NCI-H1694 treated with DMSO at 0.1 percent for 48 hours (cell line): ENCODE data around the gene FILIP1.
"Not testable (repeated sequence)": the region's sequence is repeated elsewhere in the genome, so short reads cannot be mapped to it uniquely, and the experiment has no call there.

Experiments
- DNase-seq: peaks from one replicate; lab custom pipeline; 2025; lab: John Stamatoyannopoulos, UW

FILIP1 gene

DNA sequence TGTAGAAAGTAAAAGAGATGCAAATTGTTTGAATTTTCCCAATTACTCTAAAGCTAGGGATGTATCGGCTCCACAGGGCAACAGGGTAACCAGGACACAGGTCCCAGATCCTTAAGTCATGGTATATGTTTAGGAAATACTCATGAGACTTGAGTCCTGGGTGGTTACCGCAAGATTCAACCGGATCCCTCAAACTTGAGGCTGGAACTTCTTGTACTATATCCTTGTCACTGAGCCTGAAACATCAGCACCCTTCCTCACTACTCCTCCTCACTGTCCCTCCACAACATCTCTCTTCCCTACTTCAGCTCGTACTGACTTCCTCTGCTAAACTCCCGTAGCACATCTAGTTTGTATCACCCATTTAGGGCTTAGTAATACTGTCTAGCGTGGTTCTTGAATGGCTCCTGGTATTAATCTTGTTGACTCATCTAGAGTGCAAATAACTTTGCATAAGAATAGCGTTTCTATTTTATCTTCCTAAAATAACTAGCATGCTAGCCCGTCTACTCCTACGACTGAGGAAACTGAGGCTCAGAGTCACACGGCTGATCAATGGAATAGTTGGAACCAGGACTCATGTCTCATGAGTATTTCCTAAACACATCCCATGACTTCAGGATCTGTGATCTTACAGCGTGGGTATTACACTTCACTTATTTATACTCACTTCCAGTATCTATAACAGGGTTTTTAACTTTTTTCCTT lies 72.1 kb downstream of the FILIP1 start:
- DNase-seq: no peak

DNA sequence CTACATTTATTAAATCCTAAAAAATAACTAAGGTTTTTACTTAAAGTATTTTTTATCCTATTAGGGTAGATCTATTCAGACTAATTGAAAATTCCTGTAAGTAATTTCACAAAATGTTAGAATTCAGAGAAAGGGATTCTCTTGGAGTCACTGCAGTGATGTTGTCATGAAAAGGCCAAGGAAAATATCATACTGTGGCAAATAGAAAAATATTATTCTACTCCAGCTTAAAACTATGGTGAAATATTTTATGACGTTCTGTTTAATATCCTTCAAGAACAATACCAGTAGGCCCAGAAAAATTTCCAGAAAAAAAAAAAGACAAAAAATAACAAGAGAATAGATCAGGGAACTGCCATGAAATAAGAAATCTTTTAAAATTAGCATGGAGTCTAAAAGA lies 73.6 kb downstream of the FILIP1 start:
- DNase-seq: no peak

DNA sequence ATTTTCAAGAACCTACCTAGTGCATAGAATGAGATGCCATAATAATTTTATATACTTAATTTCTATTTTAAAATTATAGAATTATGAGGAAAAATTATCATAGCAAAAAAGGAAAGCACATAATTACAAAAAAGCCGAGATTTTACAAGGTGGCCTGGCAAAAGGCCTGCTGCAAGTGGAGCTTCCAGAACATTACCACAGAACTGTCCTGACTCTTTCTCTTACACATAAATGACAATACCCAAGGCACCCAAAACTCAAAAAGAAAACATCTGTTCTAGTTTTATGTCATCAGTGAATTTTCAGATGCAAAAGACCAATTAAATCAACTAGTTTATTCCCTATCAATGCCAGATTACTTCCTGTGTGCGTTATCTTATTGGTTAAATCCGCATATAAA lies 74.2 kb downstream of the FILIP1 start:
- no peak for DNase-seq

GRCh38 chr6:75418233-75418632 lies 75.4 kb downstream of the FILIP1 start:
- no peak for DNase-seq

- DNase-seq: no peak
Measured at GRCh38 chr6:75416443-75416842, 77.2 kb downstream of the FILIP1 start.

- no peak for DNase-seq
Measured at GRCh38 chr6:75415804-75416203, 77.8 kb downstream of the FILIP1 start.

DNA sequence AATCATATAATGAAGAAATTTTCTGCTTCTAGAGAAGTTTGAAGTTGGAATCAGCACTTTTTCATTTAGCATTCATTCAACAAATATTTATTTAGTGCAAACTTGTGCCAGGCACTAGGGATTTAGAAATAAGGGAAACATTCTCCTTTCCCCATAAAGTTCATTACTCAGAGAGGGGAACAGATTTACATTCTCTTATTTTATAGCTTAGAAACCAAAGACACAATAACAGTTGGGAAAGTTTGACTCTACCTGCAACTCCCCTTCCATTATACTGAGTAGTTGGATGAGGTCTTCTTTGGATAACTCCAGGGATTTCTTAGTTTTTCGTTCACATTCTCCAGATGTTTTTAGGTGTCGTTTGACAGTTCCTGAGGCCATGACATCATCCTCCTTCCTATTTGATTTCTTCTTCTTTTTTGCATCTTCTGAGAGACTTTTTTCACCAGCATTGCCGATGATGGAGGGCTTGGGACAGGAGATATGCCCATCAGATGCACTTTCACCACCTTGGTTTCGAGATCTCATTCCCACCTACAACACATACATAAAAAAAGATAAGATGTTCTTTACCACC lies 79.1 kb downstream of the FILIP1 start:
- DNase-seq: no peak

DNA sequence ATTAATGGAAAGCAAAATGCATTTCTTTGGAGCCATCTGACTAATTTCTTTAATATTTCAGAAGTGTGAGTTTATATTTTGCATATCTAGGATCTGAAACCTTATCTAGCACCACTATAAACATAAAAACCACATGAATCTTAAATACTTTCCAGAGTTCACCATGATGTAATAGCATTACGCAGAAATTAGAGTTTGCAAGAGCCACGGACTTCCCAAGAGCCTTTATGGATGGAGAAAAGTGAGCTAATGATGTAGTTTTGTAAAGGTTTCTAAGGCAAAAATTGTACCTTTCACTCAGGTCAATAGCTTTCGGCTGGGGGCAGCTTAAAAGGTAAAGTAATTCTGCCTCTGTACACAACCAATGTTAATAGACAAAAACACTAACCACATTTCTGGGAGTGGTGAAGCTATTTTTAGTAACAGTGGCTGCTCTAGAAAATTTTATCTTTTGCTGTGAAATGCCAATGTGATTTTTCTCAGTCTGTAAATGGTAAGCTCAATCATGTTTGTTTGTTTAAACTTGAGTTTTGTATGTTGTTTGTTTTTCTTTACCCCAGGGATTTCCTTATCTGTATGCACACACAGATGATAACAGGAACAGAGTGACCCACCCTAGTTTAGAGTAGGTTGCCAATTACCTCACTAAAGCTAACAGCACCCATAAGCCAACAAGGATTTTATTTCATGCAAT lies 80.5 kb downstream of the FILIP1 start:
- no peak for DNase-seq

GRCh38 chr6:75410564-75410963 lies 83.0 kb downstream of the FILIP1 start:
- not testable (repeated sequence) for DNase-seq

DNA sequence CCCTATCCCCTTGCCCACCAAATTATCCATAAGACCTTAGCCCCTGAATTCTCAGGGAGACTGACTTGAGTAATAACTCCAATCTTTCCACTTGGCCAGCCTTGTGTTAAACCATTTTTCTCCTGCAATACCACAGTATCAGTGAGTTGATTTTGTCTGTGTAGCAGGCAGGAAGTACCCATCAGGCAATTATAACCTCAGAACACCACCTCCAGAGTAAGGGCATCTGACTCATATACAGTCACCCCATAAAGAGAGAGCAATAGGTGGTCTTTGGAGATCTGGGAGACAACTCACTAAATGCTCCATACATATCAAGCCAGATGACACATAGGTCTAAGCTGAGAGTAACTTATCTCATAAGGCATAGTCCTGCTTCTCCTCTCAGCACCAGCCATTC lies 83.7 kb downstream of the FILIP1 start:
- no peak for DNase-seq

DNA sequence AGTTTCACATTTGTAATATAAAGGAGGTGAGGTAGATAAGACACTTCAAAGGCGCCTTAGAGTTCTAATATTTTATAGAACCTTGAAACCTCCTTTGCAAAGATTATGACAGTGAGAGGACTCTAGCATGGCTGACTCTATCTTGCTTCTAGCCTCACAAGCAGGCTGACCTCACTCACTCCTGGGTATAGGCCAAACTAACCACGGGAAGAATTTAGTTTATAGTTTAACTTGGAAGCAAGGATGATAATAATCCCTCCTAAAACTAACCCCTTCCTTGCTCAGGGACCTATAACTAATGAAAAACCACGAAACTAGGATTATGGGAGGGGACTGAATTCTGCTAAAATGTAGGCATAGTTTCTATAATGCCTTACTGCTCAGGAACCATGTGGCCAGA lies 84.3 kb downstream of the FILIP1 start:
- no peak for DNase-seq

GRCh38 chr6:75403563-75404080 lies 90.0 kb downstream of the FILIP1 start:
- DNase-seq: no peak

DNA sequence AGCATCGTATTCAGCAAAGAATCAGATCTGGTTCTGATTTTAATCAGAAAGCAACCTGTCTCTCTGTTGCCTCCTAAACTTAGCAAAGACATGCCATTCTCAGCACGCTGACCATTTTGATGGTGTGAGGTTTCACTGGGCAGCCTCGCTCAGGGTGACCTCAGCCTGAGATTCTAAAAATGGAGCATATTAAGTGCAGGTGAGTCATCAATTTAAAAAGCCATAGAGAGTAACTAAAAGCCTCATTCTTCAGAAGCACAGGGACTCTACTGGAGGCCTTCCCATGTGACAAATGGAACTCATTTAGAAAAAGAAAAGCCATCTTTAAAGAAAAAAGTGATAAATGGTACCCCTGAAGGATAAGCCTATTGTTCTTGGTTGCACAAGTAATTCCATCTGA lies 91.3 kb downstream of the FILIP1 start:
- no peak for DNase-seq

- DNase-seq: no peak
Measured at GRCh38 chr6:75397656-75398465, 95.7 kb downstream of the FILIP1 start.

GRCh38 chr6:75397171-75397570 lies 96.4 kb downstream of the FILIP1 start:
- DNase-seq: no peak

- DNase-seq: no peak
Measured at GRCh38 chr6:75396005-75396800, 97.4 kb downstream of the FILIP1 start.

- DNase-seq: no peak
Measured at GRCh38 chr6:75393806-75394205, 99.8 kb downstream of the FILIP1 start.

- DNase-seq: no peak
Measured at GRCh38 chr6:75391276-75391675, 102.3 kb downstream of the FILIP1 start.

DNA sequence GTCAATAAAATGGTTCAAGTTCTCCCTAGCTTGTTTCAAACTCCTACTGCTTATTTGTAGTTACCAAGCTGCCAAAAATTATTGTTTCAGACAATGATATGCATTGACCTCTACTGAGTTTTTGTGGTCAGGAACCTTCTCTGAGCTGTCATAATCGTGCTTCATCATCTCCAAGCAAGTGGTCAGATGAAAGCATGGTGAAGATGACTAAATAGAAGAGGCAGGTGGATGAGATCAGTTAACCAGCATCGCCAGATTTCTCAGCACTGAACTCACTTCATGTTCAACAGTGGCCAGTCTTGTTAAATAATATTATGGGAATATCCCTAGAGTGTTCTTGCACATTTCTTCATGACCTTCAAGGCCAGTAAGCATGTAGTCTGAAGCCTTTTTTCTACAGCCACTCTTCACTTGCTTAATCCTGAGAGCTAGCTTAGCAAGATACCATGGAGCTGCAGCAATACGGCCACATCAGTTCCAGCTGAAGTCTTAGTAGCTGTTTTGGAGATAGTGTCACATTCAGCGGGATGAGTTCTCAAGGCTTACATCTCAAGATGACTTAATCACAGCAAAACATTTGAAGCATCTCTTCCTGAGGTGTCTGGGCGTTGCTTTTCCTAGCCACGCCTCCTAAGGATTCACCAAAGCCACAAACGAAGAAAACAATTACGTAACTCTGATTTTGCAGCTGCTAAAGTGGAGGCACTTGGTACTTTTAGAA lies 107.4 kb downstream of the FILIP1 start:
- DNase-seq: no peak

DNA sequence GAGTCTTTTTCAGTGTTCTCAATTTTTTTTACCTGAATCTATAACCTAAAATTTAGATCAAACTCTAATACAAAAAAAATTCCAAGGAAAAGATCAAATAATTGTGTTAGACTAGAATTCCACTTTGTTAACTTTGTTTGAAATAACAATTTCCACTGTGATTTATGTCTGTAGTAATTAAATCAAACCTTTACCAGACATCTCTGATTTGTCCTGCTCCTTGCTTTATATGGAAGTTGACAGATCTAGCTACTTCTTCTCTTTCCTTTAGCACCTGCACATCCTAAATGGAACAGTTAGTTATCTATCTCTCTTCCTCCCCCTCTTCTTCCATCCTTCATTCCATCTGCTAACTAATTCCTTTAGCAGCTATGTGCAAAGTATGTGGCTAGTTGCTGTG lies 109.5 kb downstream of the FILIP1 start:
- no peak for DNase-seq

GRCh38 chr6:75382634-75382900 lies 111.0 kb downstream of the FILIP1 start:
- DNase-seq: no peak
